ENCODE measurements around the gene E2F3.

DNA sequence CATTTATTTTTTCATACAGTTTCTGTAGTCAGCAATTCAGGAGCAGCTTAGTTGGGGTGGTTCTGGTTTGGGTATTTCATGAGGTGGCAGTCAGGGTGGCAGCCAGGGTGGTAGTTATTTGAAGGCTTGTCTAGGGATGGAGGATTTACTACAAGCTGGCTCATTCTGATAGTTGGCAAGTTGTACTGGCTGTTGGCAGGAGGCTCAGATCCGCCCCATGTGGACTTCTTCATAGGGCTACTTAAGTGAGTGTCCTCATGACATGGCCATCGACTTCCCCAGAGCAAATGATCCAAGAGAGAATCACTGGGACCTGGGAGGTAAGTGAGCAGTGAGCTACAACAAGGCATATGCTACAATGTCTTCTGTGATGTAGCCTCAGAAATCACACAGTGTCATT is 110.2 kb downstream of the E2F3 start:
- no peak for TF ChIP-seq EZH2 (IDR thresholded peaks at IDR 0.05; ENCODE audit: borderline replicate concordance, control insufficient read depth, low read depth, low read length)
- no peak for TF ChIP-seq POLR2A (IDR thresholded peaks at IDR 0.05; ENCODE audit: low read depth, low read length)
- TF ChIP-seq, protein P1, sequence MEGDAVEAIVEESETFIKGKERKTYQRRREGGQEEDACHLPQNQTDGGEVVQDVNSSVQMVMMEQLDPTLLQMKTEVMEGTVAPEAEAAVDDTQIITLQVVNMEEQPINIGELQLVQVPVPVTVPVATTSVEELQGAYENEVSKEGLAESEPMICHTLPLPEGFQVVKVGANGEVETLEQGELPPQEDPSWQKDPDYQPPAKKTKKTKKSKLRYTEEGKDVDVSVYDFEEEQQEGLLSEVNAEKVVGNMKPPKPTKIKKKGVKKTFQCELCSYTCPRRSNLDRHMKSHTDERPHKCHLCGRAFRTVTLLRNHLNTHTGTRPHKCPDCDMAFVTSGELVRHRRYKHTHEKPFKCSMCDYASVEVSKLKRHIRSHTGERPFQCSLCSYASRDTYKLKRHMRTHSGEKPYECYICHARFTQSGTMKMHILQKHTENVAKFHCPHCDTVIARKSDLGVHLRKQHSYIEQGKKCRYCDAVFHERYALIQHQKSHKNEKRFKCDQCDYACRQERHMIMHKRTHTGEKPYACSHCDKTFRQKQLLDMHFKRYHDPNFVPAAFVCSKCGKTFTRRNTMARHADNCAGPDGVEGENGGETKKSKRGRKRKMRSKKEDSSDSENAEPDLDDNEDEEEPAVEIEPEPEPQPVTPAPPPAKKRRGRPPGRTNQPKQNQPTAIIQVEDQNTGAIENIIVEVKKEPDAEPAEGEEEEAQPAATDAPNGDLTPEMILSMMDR (IDR thresholded peaks at IDR 0.05 in 2 of 3, conservative IDR thresholded peaks at IDR 0.05 in 1 of 3; ENCODE audit: control insufficient read depth in 2 of 3, extremely low read depth in 1 of 3, insufficient read depth in 1 of 3, low read depth in 3 of 3, low read length in 3 of 3): no peak
- TF ChIP-seq RFX5 (IDR thresholded peaks at IDR 0.05; ENCODE audit: low read depth, low read length): no peak
- TF ChIP-seq, protein P2, sequence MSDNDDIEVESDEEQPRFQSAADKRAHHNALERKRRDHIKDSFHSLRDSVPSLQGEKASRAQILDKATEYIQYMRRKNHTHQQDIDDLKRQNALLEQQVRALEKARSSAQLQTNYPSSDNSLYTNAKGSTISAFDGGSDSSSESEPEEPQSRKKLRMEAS (IDR thresholded peaks at IDR 0.05; ENCODE audit: low read depth, low read length): no peak
- TF ChIP-seq ZNF24 (IDR thresholded peaks at IDR 0.05): no peak
- no peak for TF ChIP-seq PAX5 (IDR thresholded peaks at IDR 0.05; ENCODE audit: borderline replicate concordance, low read depth, low read length)
- no peak for TF ChIP-seq HCFC1 (IDR thresholded peaks at IDR 0.05; ENCODE audit: low read length)
